HEK293 (cell line): ENCODE data around the gene AJUBA.

Experiments used
- CTCF ChIA-PET: fragments of 350-600 bp; formaldehyde crosslinking; extraction: SDS; loops from one replicate; lab custom pipeline; 2021; ENCODE audit warnings: antibody characterized with exemption; lab: Yijun Ruan, JAX
- POLR2A ChIA-PET: fragments of 300-600 bp; formaldehyde crosslinking; extraction: SDS; loops from one replicate; lab custom pipeline; 2020; ENCODE audit warnings: antibody characterized with exemption, inconsistent platforms; lab: Yijun Ruan, JAX
- H3K27ac ChIP-seq: fragments of 200-500 bp; sonication (Bioruptor generic); 2 replicates; pipeline ENCODE4 v1.5.1; 2014; ENCODE audit warnings: low read depth, low read length, control low read depth, inconsistent platforms; ENCODE audit errors: extremely low read depth
- H3K36me3 ChIP-seq, 2 experiments: fragments of 200-500 bp in 1 of 2; sonication (Bioruptor generic) in 1 of 2; 1 replicate in 1 of 2; 2 replicates in 1 of 2; pipeline ENCODE4 v1.5.1; 2014 to 2017; ENCODE audit warnings: inconsistent platforms in 2 of 2, low read length in 2 of 2; ENCODE audit not compliant: control insufficient read depth in 2 of 2, insufficient read depth in 1 of 2
- H3K4me1 ChIP-seq: fragments of 200-500 bp; sonication (Bioruptor generic); 2 replicates; pipeline ENCODE4 v1.5.1; 2014; ENCODE audit warnings: mild to moderate bottlenecking, low read length, inconsistent platforms; ENCODE audit not compliant: control insufficient read depth, insufficient read depth
- H3K4me3 ChIP-seq: 2 replicates; pipeline ENCODE4 v1.5.1; 2011; ENCODE audit warnings: low read depth, mild to moderate bottlenecking, control low read depth, low read length, moderate library complexity
- H3K9me3 ChIP-seq: fragments of 200-500 bp; sonication (Bioruptor generic); 2 replicates; pipeline ENCODE4 v1.5.1; 2014; ENCODE audit warnings: low read depth, low read length, inconsistent platforms; ENCODE audit not compliant: control insufficient read depth, insufficient read depth
- HOXA7 ChIP-seq: sonication (generic); formaldehyde crosslinking; IDR thresholded peaks from 2 replicates; pipeline ENCODE4 v1.8.1; 2022; ENCODE audit warnings: missing genetic modification reagents, borderline replicate concordance
- KLF8 ChIP-seq: fragments of 450-650 bp; formaldehyde crosslinking; IDR thresholded peaks from 2 replicates; pipeline ENCODE4 v1.5.1; 2016; ENCODE audit warnings: missing biosample characterization, missing genetic modification characterization
- KLF9 ChIP-seq: fragments of 450-650 bp; formaldehyde crosslinking; IDR thresholded peaks from 2 replicates; pipeline ENCODE4 v1.5.1; 2016; ENCODE audit warnings: missing biosample characterization, missing genetic modification characterization, low read depth
- SP7 ChIP-seq: fragments of 450-650 bp; formaldehyde crosslinking; IDR thresholded peaks from 2 replicates; pipeline ENCODE4 v1.5.1; 2016; ENCODE audit warnings: missing biosample characterization, missing genetic modification characterization
- ZFP3 ChIP-seq: fragments of 450-650 bp; formaldehyde crosslinking; IDR thresholded peaks from 2 replicates; pipeline ENCODE4 v1.5.1; 2016; ENCODE audit warnings: low read depth, missing biosample characterization, missing genetic modification characterization
- ZNF114 ChIP-seq: fragments of 450-650 bp; formaldehyde crosslinking; IDR thresholded peaks from 2 replicates; pipeline ENCODE4 v1.5.0; 2017; ENCODE audit warnings: missing biosample characterization, missing genetic modification characterization
- ZNF155 ChIP-seq: fragments of 450-650 bp; formaldehyde crosslinking; IDR thresholded peaks from 2 replicates; pipeline ENCODE4 v1.5.1; 2016; ENCODE audit warnings: missing biosample characterization, missing genetic modification characterization
- ZNF169 ChIP-seq: fragments of 450-650 bp; formaldehyde crosslinking; IDR thresholded peaks from 2 replicates; pipeline ENCODE4 v1.5.1; 2016; ENCODE audit warnings: missing biosample characterization, missing genetic modification characterization
- ZNF2 ChIP-seq: fragments of 450-650 bp; formaldehyde crosslinking; IDR thresholded peaks from 2 replicates; pipeline ENCODE4 v1.5.1; 2016; ENCODE audit warnings: missing biosample characterization, missing genetic modification characterization
- ZNF23 ChIP-seq: fragments of 450-650 bp; formaldehyde crosslinking; IDR thresholded peaks from 2 replicates; pipeline ENCODE4 v1.5.1; 2016; ENCODE audit warnings: missing biosample characterization, missing genetic modification characterization, borderline replicate concordance
- ZNF311 ChIP-seq: fragments of 450-650 bp; formaldehyde crosslinking; IDR thresholded peaks from 2 replicates; pipeline ENCODE4 v1.5.1; 2017; ENCODE audit warnings: missing biosample characterization, missing genetic modification characterization, borderline replicate concordance
- ZNF324 ChIP-seq: fragments of 450-650 bp; formaldehyde crosslinking; IDR thresholded peaks from 2 replicates; pipeline ENCODE4 v1.5.1; 2016; ENCODE audit warnings: missing biosample characterization, missing genetic modification characterization
- ZNF394 ChIP-seq: fragments of 450-650 bp; formaldehyde crosslinking; IDR thresholded peaks from 2 replicates; pipeline ENCODE4 v1.5.1; 2016; ENCODE audit warnings: missing biosample characterization, missing genetic modification characterization, mild to moderate bottlenecking, moderate library complexity, borderline replicate concordance
- ZNF530 ChIP-seq: fragments of 450-650 bp; formaldehyde crosslinking; IDR thresholded peaks from 2 replicates; pipeline ENCODE4 v1.5.1; 2016; ENCODE audit warnings: low read depth, missing biosample characterization, missing genetic modification characterization
- ZNF555 ChIP-seq: fragments of 450-650 bp; formaldehyde crosslinking; conservative IDR thresholded peaks from 2 replicates; pipeline ENCODE4 v1.5.1; 2017; ENCODE audit warnings: missing biosample characterization, mild to moderate bottlenecking, missing genetic modification characterization, inconsistent platforms
- ZNF600 ChIP-seq: fragments of 450-650 bp; formaldehyde crosslinking; IDR thresholded peaks from 2 replicates; pipeline ENCODE4 v1.5.1; 2016; ENCODE audit warnings: missing biosample characterization, missing genetic modification characterization
- ZNF654 ChIP-seq: fragments of 450-650 bp; formaldehyde crosslinking; IDR thresholded peaks from 2 replicates; pipeline ENCODE4 v1.5.1; 2016; ENCODE audit warnings: low read depth, missing biosample characterization, missing genetic modification characterization
- ZNF791 ChIP-seq: fragments of 450-650 bp; formaldehyde crosslinking; IDR thresholded peaks from 2 replicates; pipeline ENCODE4 v1.5.1; 2016; ENCODE audit warnings: missing biosample characterization, missing genetic modification characterization
- ZNF830 ChIP-seq: fragments of 450-650 bp; IDR thresholded peaks from 2 replicates; pipeline ENCODE4 v1.5.0; 2018; ENCODE audit warnings: missing biosample characterization, missing genetic modification characterization, low read depth, mild to moderate bottlenecking, moderate library complexity
- TF ChIP-seq, protein P1 (sequence below): fragments of 450-650 bp; formaldehyde crosslinking; IDR thresholded peaks from 2 replicates; pipeline ENCODE4 v1.5.1; 2017; ENCODE audit warnings: missing biosample characterization, missing genetic modification characterization
- TF ChIP-seq, protein P2 (sequence below): fragments of 450-650 bp; formaldehyde crosslinking; IDR thresholded peaks from 2 replicates; pipeline ENCODE4 v1.5.1; 2016; ENCODE audit warnings: missing biosample characterization, missing genetic modification characterization

Gene AJUBA

DNA sequence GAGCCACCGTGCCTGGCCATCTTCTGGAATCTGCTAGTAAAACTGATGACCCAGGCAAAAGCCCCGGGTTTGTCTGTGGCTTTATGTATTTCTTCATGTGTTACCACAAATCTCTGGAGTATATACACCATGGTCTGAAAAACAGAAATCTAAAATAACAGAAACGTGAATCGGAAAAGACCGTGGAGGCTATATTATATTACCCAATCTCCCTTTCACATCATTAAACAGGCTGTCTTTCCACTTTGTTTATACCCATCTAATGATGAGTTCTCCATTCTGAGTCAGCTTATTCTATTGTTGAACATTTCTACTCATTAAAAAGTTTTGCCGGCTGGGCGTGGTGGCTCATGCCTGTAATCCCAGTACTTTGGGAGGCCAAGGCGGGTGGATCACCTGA is 9.5 kb upstream of the AJUBA start (continued):
- TF ChIP-seq ZNF23 (tag by site-specific recombination) (no peak), ZNF654 (tag by site-specific recombination) (no peak), ZNF555 (tag by site-specific recombination) (no peak), ZNF791 (tag by site-specific recombination) (no peak)

DNA sequence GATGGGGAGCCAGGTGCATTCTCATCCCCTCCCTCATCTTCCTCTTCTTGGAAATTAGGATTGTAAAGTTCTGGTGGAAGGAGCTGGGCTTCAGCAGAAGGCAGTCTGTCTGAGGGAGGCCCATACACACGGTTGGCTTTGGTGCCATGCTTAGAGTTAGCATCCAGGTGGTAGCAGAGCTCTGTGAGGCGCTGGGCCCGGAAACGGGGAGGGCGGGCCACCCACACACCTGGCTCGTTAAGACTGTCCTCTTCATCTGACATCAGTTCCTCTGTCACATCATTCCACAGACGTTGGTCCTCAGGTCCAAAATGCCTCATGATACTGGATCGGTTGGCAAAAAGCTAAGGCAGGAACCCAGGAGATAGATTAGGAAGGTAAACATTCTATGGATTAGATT is 4.9 kb upstream of the AJUBA start:
- peaks cover 0 to 19% of the 10 kb centered on the region in 2 experiments; a peak in 2 of 3 replicates for H3K36me3 ChIP-seq
- TF ChIP-seq ZNF169 (tag by site-specific recombination) (no peak), ZNF394 (no peak), ZNF311 (no peak), ZNF155 (no peak), ZNF114 (tag by site-specific recombination) (no peak), ZFP3 (no peak), KLF9 (no peak), ZNF324 (tag by site-specific recombination) (no peak)
- TF ChIP-seq, protein P1, sequence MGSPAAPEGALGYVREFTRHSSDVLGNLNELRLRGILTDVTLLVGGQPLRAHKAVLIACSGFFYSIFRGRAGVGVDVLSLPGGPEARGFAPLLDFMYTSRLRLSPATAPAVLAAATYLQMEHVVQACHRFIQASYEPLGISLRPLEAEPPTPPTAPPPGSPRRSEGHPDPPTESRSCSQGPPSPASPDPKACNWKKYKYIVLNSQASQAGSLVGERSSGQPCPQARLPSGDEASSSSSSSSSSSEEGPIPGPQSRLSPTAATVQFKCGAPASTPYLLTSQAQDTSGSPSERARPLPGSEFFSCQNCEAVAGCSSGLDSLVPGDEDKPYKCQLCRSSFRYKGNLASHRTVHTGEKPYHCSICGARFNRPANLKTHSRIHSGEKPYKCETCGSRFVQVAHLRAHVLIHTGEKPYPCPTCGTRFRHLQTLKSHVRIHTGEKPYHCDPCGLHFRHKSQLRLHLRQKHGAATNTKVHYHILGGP (tag by site-specific recombination) = no peak
- TF ChIP-seq, protein P2, sequence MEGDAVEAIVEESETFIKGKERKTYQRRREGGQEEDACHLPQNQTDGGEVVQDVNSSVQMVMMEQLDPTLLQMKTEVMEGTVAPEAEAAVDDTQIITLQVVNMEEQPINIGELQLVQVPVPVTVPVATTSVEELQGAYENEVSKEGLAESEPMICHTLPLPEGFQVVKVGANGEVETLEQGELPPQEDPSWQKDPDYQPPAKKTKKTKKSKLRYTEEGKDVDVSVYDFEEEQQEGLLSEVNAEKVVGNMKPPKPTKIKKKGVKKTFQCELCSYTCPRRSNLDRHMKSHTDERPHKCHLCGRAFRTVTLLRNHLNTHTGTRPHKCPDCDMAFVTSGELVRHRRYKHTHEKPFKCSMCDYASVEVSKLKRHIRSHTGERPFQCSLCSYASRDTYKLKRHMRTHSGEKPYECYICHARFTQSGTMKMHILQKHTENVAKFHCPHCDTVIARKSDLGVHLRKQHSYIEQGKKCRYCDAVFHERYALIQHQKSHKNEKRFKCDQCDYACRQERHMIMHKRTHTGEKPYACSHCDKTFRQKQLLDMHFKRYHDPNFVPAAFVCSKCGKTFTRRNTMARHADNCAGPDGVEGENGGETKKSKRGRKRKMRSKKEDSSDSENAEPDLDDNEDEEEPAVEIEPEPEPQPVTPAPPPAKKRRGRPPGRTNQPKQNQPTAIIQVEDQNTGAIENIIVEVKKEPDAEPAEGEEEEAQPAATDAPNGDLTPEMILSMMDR (tag by site-specific recombination) = no peak
- no peak overlapping the region for H3K4me3 ChIP-seq
- no peaks in the 10 kb centered on the region for H3K9me3 ChIP-seq
- ChIA-PET CTCF (interaction anchor here (0.6 to 17.9 kb wide), 33 partner anchors 9 to 202 kb away, joined by 3 to 469 read pairs (median 10); partner anchors contain the start of genes CDH24, PRMT5, PSMB11 and SLC7A8), POLR2A (interaction anchor here (1.0 to 3.5 kb wide), 6 partner anchors 10 to 84 kb away, joined by 5 to 33 read pairs (median 8); partner anchors contain the start of genes CDH24 and HAUS4)
- H3K4me1 ChIP-seq = peaks cover 4% of the 10 kb centered on the region
- no peak overlapping the region for H3K27ac ChIP-seq

DNA sequence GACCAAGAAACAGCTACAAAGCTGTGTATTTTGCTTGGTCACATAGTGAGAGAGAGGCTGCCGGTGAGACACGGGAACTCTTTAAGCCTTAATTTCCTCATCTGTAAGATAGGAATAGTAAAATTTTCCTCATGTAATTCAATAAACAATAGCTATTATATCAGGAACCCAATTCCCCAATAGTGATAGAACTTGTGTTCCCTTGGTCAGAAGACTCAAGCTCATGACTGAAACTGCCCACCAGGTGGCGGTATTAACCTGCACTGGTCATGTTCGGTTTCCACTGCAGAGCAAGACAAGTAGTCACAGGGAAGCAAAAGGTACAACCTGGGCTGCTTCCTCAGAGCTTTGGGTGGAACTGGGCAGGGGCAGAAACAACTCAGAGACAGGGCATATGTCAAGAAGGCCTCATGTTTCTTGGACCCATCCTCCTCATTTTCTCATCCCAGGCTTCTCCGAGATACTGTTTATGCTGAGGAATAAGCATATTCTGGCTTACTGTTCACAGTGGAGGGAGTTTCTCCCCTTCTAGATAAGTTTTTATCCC is 4.2 kb upstream of the AJUBA start:
- Histone ChIP-seq H3K36me3 (peaks cover 0 to 19% of the 10 kb centered on the region in 2 experiments; a peak in 2 of 3 replicates), H3K4me3 (no peak overlapping the region), H3K9me3 (no peaks in the 10 kb centered on the region)
- TF ChIP-seq ZNF830 (tag by site-specific recombination) = no peak
- TF ChIP-seq ZNF2 (tag by site-specific recombination) = 0 out of 2 replicates have a peak, but pooled peaks have one; percentile 36
- TF ChIP-seq ZNF530 (tag by site-specific recombination) = no peak
- TF ChIP-seq ZNF600 (tag by site-specific recombination) = peak; percentile 51; the same call in 1 of the 2 replicates
- 0 out of 2 replicates have a peak, but pooled peaks have one; percentile 38 for TF ChIP-seq KLF8 (tag by site-specific recombination)
- TF ChIP-seq SP7 (tag by site-specific recombination) = 0 out of 2 replicates have a peak, but pooled peaks have one; percentile 21
- TF ChIP-seq, protein P2 (tag by site-specific recombination) = peak; percentile 77; the same call in 1 of the 2 replicates
- TF ChIP-seq ZNF654 (tag by site-specific recombination) = peak; percentile 84
- TF ChIP-seq HOXA7 = no peak
- TF ChIP-seq, all 188 proteins: peak for 6
- Histone ChIP-seq H3K4me1 (peaks cover 4% of the 10 kb centered on the region), H3K27ac (no peak overlapping the region)
- POLR2A ChIA-PET = interaction anchor here (0.7 to 3.5 kb wide), 15 partner anchors 8 to 109 kb away, joined by 3 to 33 read pairs (median 7); partner anchors contain the start of genes ACIN1, C14orf119, CDH24 and HAUS4
- CTCF ChIA-PET = interaction anchor here (0.6 to 17.9 kb wide), 55 partner anchors 9 to 1117 kb away, joined by 3 to 469 read pairs (median 5); partner anchors contain the start of genes ACIN1, CDH24, HAUS4 and PRMT5
